ENCODE data around the gene CCL3.
"Not testable (repeated sequence)": the region's sequence is repeated elsewhere in the genome, so short reads cannot be mapped to it uniquely, and the experiment has no call there.

CCL3 gene

DNA sequence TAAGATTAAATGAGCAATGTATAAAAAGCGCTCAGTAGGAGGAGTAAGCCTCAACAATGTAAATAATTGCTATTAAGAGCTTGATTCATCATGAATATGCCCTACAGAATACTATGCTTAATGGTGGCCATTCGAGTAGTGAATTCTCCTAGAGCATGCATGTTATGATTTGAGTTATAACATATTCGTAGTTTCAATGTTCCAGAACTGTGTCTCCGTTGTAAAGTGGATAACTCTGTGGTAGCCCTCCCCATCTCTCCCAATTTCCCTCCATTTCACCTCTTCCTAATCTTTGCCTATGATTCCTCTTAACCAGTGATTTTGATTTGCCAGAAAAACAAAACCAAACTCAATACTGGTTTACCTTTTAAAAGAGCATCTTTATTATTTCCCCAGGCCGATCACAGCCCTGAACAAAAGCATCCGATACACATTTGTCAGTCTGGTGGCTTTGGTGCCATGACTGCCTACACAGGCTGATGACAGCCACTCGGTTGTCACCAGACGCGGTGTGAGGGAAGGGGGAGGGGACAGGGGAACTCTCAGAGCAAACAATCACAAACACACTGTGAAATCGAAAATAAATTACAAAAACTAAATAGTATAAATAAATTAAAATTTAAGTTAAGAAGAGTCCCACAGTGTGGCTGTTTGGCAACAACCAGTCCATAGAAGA is 1.9 kb downstream of the CCL3 start:
- DNase-seq = not testable (repeated sequence)

- DNase-seq = not testable (repeated sequence)
Observed at GRCh38 chr17:36087471-36087870, 2.5 kb downstream of the CCL3 start.

DNA sequence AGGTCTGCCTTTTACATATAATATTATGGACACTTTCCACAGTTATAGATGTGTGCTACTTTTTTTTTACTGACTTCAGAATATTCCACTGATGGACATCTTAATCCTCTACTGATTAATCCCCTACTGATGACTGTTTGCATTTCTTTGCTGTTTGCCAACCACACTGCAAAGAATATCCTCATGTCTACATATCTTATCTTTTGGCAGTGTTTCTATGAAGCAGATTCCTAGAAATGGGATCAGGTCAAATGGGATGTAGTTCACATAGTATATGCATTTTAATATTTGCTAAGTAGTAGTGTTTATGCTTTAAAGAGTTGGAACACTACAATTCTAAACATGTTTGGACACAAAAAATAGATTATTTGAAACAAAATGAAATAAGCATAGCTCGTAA is 3.2 kb downstream of the CCL3 start:
- no peak for DNase-seq

DNA sequence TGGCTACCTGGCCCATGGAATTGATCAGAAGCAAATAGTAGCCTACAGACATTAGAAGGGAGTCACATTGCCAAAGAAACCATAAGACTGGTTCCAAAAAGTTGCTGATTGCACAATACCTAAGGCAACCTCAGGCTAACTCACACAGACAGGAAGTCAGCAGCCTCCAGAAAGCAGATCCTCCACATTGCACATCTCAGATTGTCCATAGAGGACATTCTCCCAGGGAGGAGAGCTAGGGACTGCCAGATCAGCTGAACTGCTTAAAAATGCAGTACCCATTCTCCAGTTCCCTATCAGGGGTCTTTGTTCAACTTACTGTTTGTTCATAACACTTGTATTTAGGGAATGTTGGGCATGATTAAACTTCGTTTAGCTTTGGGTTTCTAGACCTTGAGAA is 4.2 kb downstream of the CCL3 start:
- DNase-seq = no peak

- not testable (repeated sequence) for DNase-seq
Observed at GRCh38 chr17:36083691-36084090, 6.3 kb downstream of the CCL3 start.

DNA sequence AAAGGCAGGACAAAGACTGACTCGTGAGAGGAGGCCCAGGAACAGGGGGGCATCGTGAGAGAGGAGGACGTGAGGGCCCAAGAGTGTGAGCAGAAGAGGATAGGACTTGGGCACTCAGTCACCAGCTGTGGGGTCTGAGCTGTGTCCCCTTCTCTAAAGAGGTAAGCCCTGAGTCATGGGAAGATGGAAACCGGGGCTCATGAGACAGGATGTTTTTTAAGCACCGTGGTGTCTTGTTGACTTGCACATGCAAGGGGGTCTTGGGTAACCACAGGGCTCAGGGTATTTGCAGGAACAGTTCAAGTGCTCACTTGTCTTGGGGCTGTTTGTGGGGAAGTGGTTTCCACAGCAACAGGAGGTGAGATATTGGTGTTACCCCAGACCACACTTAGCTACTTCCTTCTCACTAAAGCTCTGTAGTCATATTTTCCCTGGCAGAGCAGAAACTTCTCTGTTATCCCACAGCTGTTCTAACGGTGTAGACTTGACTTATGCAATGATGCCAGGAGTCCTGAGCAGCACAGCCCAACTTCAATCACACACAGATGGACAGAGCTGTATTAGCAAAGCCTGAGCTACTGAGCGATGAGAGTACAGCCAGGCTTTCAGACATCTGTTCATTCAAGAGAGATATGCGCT is 7.3 kb downstream of the CCL3 start:
- not testable (repeated sequence) for DNase-seq

- not testable (repeated sequence) for DNase-seq
Observed at GRCh38 chr17:36081681-36082471, 8.1 kb downstream of the CCL3 start.

DNA sequence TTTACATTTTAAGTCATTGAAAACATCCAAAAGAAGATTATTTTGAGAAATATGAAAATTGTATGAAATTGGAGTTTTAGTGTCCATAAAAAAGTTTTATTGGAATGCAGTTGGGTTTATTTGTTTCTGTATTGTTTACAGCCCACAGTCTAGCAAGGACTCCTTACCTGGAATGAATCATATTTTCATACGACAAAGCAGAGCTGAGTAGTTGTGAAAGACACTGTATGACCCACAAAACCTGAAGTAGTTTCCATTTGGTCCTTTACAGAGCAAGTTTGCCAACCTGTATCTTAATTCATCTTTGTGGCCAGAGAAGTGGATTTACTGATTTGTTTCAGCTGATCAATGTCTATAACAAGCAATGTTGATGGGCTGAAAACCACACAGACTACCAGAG is 15.6 kb downstream of the CCL3 start:
- DNase-seq = no peak

DNA sequence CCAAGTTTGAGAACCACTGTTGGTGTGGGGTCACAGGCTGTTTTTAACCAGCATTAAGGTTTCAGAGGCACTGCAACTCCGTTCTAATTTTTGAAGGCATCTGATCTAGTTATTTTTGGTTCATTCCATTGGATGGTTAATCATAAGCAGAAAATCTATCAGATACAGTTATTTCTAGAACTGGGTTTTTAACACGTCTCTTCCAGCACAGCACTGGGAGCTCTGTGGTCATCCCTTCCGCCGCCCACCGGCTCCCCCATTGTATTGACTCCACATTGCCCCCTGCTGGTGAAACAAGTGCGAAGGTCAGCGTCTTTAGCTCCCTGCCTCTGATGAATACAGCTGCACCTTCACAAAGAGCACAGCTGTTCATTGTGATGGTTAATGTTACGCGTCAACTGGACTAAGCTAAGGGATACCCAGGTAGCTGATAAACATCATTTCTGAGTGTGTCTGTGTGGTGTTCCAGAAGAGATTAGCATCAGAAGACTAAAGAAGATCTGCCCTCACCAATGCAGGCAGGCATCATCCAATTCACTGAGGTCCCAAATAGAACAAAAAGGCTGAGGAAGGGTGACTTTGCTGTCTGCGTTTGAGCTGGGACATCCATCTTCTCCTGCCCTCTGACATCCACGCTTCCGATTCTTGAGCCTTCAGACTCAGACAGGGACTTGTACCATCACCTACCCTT is 17.4 kb downstream of the CCL3 start:
- peak; percentile 11 for DNase-seq

DNA sequence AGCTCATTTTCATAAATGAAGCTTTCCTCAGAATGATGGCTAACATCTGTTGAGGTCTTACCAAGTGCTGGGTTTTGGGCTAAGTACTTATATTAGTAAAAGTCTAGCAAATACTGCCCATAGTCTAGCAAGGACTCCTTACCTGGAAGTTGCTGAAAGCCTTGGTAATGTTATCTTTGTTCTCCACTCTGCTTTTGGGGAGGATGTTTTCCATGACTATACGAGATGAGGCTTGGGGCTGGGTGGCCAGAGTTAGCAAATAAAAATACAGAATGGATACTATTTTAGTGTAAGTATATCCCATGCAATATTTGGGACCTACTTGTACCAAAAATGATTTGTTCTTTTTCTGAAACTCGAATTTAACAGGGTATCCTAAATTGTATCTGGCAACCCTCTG is 18.2 kb downstream of the CCL3 start:
- no peak for DNase-seq

DNA sequence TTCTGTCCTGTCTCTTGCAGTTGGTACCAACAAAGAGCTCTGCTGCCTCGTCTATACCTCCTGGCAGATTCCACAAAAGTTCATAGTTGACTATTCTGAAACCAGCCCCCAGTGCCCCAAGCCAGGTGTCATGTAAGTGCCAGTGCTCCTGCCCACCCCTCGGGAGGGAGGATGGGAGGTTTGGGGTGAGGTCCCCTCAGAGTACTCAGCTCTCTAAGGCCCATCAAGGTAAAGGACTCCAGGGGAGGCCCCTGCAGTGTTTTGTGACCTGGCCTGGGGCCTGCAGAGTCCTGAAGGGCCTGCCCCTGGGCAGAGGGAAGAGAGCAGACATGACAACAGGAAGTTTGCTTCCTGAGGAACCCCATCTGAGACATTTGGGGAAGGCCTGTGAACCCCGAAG is 19.5 kb downstream of the CCL3 start:
- no peak for DNase-seq

GRCh38 chr17:36069136-36069535 is 20.8 kb downstream of the CCL3 start:
- no peak for DNase-seq

DNA sequence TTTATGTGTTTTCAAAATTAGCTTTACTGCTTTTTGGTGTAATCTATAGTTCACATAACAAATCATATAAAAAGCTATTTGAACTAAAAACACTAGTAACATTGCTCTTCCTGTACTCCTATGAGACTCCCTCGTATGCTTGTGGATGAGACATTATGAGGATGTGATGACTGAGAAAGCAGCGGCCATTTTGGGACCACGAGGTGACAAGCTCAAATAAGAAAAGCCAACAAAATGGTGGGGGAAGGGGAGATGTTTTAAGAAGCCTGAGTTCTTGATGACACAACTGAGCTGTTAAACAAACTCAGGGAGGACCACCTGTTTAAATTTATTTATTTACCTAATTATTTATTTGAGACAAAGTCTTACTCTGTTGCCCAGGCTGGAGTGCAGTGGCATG is 21.4 kb downstream of the CCL3 start:
- no peak for DNase-seq

- no peak for DNase-seq
Observed at GRCh38 chr17:36066365-36066985, 23.5 kb downstream of the CCL3 start.

GRCh38 chr17:36063786-36064541 is 26.0 kb downstream of the CCL3 start, which contains the start of gene CCL18:
Gene CCL18, plus strand, starts transcription at chr17:36064272. Its CDS starts 71 bp downstream, at chr17:36064343.
- DNase-seq = no peak

DNA sequence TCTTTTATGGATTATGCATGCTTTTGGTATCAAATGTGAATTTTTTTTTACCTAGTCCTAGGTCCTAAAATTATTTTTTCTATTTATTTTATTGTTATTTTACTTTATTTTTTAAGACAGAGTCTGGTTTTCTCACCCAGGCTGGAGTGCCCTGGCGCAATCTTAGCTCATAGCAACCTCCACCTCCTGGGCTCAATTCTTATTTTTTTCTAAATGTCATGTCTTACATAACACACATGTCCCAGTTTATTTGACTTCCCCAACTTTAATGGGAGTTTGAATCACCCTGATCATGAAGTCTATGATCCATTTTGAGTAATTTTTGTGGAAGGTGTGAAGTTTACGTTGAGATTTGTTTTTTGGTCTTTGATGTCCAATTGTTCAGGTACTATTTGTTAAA is 29.1 kb downstream of the CCL3 start:
- DNase-seq = no peak

- no peak for DNase-seq
Observed at GRCh38 chr17:36059406-36059805, 30.5 kb downstream of the CCL3 start.

DNA sequence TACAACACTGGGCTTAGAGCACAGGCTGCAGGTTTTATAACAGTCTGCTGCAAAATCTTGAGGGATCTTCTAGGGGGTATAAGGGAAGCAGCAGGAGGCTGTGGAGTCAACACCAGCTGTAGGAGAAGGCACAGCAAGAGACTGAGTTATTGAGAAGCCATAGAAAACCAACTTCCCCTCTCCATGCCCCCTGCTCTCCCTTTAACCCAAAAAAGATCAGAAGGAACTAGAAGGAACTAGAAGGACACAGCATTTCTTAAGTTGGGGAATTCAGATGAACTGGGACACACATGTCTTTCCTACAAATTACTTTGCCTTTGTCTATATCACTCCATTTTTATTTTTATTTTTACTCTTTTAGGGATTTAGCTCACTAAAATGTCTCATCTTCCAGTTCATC is 32.0 kb downstream of the CCL3 start:
- DNase-seq = no peak

DNA sequence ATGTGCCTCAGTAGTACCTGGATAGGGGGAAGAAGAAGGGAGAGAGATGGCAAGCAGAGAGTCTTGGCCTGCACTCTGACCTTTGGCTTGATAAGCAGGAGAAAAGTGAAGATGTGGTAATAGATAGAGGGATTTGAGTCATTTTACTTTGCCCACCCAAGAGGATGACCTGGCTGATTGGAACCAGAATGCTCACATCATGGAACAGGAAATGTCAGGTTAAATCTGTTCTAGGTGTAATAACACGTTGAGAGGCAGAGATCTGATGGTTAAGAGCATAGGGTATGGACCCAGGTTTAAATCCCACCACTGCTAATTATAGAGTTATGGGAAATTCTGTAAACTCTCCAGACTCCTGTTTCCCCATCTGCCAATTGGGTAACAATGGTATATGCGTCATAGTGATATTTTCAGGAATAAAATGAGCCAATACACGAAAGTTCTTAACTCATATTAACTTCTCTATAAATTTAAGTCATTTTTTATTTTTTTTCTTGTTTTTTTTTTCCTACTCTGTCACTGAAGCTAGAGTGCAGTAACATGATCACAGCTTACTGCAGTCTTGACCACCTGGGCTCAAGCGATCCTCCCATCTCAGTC is 33.9 kb downstream of the CCL3 start:
- DNase-seq = no peak

- no peak for DNase-seq
Observed at GRCh38 chr17:36055171-36055570, 34.8 kb downstream of the CCL3 start.

- DNase-seq = no peak
Observed at GRCh38 chr17:36049643-36050042, 40.3 kb downstream of the CCL3 start.

Data from right kidney (tissue), 1 donor.